Subcutaneous adipose tissue (tissue), 4 donors: ENCODE results near the gene GART. TPM values are rescaled to one million over a fixed set of nuclear protein-coding genes. Genes with fewer than 3 reads are reported as not detected.

ENCODE experiments used
- CTCF ChIP-seq: fragments of 450-650 bp; IDR thresholded peaks from one replicate; pipeline ENCODE4 v1.5.1; 2016; ENCODE audit warnings: low read depth, mild to moderate bottlenecking, control low read depth, antibody characterized with exemption, moderate library complexity
- total RNA-seq, 4 donors: library from RNA; depleted of rRNA; stranded (reverse); fragments of >200 nt; gene quantifications; one replicate each; pipeline ENCODE4 v1.1.0, GENCODE V29; 2016

Gene GART
- total RNA-seq, 4 donors from 2014 or later = 92.9 to 192 (median 128) TPM

DNA sequence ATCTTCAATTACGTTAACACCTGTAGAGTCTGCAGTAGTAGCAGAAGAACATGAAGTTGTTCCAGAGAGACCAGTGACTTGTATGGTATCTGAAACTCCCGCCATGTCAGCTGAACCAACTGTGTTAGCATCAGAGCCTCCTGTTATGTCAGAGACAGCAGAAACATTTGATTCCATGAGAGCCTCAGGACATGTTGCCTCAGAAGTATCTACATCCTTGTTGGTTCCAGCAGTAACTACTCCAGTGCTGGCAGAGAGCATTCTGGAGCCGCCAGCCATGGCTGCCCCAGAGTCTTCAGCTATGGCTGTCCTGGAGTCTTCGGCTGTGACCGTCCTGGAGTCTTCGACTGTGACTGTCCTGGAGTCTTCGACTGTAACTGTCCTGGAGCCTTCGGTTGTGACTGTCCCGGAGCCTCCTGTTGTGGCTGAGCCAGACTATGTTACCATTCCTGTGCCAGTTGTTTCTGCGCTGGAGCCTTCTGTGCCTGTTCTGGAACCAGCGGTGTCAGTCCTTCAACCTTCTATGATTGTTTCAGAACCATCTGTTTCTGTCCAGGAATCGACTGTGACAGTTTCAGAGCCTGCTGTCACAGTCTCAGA lies 11.2 kb upstream of the GART start:
- TF ChIP-seq CTCF = no peak

DNA sequence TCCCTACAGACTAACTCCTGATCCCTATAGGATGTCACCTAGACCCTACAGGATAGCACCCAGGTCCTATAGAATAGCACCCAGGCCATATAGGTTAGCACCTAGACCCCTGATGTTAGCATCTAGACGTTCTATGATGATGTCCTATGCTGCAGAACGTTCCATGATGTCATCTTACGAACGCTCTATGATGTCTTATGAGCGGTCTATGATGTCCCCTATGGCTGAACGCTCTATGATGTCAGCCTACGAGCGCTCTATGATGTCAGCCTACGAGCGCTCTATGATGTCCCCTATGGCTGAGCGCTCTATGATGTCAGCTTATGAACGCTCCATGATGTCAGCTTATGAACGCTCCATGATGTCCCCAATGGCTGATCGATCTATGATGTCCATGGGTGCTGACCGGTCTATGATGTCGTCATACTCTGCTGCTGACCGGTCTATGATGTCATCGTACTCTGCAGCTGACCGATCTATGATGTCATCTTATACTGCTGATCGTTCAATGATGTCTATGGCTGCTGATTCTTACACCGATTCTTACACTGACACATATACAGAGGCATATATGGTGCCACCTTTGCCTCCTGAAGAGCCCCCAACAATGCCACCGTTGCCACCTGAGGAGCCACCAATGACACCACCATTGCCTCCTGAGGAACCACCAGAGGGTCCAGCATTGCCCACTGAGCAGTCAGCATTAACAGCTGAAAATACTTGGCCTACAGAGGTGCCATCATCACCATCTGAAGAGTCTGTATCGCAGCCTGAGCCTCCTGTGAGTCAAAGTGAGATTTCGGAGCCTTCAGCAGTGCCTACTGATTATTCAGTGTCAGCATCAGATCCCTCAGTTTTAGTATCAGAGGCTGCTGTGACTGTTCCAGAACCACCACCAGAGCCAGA lies 10.4 kb upstream of the GART start:
- TF ChIP-seq CTCF = no peak

GRCh38 chr21:33551664-33552063 lies 9.7 kb upstream of the GART start:
- no peak for TF ChIP-seq CTCF

- no peak for TF ChIP-seq CTCF
These were observed 9.1 kb upstream of the GART start for GRCh38 chr21:33550772-33551660.

DNA sequence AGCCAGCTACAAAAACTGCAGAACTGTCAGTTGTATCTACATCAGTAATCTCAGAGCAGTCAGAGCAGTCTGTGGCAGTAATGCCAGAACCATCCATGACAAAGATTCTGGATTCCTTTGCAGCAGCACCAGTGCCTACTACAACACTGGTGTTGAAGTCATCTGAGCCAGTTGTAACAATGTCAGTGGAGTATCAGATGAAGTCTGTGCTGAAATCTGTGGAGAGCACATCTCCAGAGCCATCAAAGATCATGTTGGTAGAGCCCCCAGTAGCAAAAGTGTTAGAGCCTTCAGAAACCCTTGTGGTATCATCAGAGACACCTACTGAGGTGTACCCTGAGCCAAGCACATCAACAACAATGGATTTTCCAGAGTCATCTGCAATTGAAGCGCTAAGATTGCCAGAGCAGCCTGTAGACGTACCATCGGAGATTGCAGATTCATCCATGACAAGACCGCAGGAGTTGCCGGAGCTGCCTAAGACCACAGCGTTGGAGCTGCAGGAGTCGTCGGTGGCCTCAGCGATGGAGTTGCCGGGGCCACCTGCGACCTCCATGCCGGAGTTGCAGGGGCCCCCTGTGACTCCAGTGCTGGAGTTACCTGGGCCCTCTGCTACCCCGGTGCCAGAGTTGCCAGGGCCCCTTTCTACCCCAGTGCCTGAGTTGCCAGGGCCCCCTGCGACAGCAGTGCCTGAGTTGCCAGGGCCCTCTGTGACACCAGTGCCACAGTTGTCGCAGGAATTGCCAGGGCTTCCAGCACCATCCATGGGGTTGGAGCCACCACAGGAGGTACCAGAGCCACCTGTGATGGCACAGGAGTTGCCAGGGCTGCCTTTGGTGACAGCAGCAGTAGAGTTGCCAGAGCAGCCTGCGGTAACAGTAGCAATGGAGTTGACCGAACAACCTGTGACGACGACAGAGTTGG lies 8.2 kb upstream of the GART start:
- no peak for TF ChIP-seq CTCF

DNA sequence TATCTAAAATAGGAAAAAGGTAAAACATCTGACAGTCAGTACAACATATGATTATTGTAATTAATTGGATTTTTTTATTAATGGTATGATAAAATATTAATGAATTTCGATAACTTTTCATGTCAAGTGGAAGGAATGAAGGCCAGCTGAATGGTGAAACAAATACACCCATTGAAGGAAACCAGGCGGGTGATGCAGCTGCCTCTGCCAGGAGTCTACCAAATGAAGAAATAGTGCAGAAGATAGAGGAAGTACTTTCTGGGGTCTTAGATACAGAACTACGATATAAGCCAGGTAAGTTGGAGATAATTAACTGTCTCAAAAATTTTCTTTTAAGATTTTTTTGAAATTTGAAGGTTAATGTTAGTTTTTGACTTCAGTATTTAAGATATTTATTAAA lies 4.2 kb upstream of the GART start:
- no peak for TF ChIP-seq CTCF
